H9 (cell line): ENCODE results near the gene SENP8. TPM values are rescaled to one million over a fixed set of nuclear protein-coding genes. Genes with fewer than 3 reads are reported as not detected.

Source experiments
- DNase-seq: peaks from one replicate; pipeline ENCODE4 v3.0.0-alpha.2; 2017
- H2AFZ ChIP-seq: one replicate; pipeline ENCODE4 v1.6.1; 2013; ENCODE audit warnings: mild to moderate bottlenecking, low read length, control low read depth, moderate library complexity
- H2AK5ac ChIP-seq: 2 replicates; pipeline ENCODE4 v1.6.1; 2013; ENCODE audit warnings: low read length, control low read depth, mixed read lengths; ENCODE audit not compliant: insufficient read length
- H2BK120ac ChIP-seq: one replicate; pipeline ENCODE4 v1.6.1; 2013; ENCODE audit warnings: low read depth, mild to moderate bottlenecking, low read length, control low read depth, inconsistent platforms; ENCODE audit not compliant: poor library complexity, severe bottlenecking
- H2BK12ac ChIP-seq: 2 replicates; pipeline ENCODE4 v1.6.1; 2013; ENCODE audit warnings: low read length, control low read depth, mixed read lengths, low read depth; ENCODE audit not compliant: insufficient read length
- H2BK15ac ChIP-seq: 2 replicates; pipeline ENCODE4 v1.6.1; 2013; ENCODE audit warnings: low read depth, low read length, control low read depth
- H2BK20ac ChIP-seq: one replicate; pipeline ENCODE4 v1.6.1; 2013; ENCODE audit warnings: low read depth, mild to moderate bottlenecking, low read length, control low read depth, inconsistent platforms; ENCODE audit not compliant: poor library complexity, severe bottlenecking
- H2BK5ac ChIP-seq: 2 replicates; pipeline ENCODE4 v1.6.1; 2013; ENCODE audit warnings: low read length, control low read depth, mixed read lengths; ENCODE audit not compliant: insufficient read length
- H3K14ac ChIP-seq: 2 replicates; pipeline ENCODE4 v1.6.1; 2013; ENCODE audit warnings: low read length, control low read depth; ENCODE audit not compliant: insufficient read depth
- H3K18ac ChIP-seq: 2 replicates; pipeline ENCODE4 v1.6.1; 2013; ENCODE audit warnings: low read depth, mild to moderate bottlenecking, mixed read lengths, low read length, control low read depth; ENCODE audit not compliant: insufficient read length
- H3K23ac ChIP-seq: 2 replicates; pipeline ENCODE4 v1.6.1; 2013; ENCODE audit warnings: low read length, control low read depth, mixed read lengths, low read depth; ENCODE audit not compliant: insufficient read length
- H3K23me2 ChIP-seq: 2 replicates; pipeline ENCODE4 v1.6.1; 2013; ENCODE audit warnings: low read depth, mild to moderate bottlenecking, mixed read lengths, low read length, control low read depth; ENCODE audit not compliant: insufficient read length, poor library complexity, severe bottlenecking
- H3K27ac ChIP-seq: 2 replicates; pipeline ENCODE4 v1.5.1; 2013; ENCODE audit warnings: low read length, control low read depth, mixed read lengths, low read depth; ENCODE audit not compliant: insufficient read length
- H3K27me3 ChIP-seq: 2 replicates; pipeline ENCODE4 v1.6.1; 2013; ENCODE audit warnings: low read length, control low read depth, inconsistent platforms; ENCODE audit not compliant: insufficient read depth
- H3K4ac ChIP-seq: 2 replicates; pipeline ENCODE4 v1.6.1; 2013; ENCODE audit warnings: low read depth, mild to moderate bottlenecking, control low read depth, inconsistent platforms, low read length, moderate library complexity
- H3K4me1 ChIP-seq: 2 replicates; pipeline ENCODE4 v1.6.1; 2013; ENCODE audit warnings: low read length, control low read depth, inconsistent platforms; ENCODE audit not compliant: insufficient read depth
- H3K4me2 ChIP-seq: 2 replicates; pipeline ENCODE4 v1.6.1; 2013; ENCODE audit warnings: low read length, control low read depth, mixed read lengths; ENCODE audit not compliant: insufficient read length, insufficient read depth
- H3K56ac ChIP-seq: 2 replicates; pipeline ENCODE4 v1.6.1; 2013; ENCODE audit warnings: low read depth, mild to moderate bottlenecking, mixed read lengths, low read length, control low read depth; ENCODE audit not compliant: insufficient read length
- H3K79me1 ChIP-seq: 2 replicates; pipeline ENCODE4 v1.6.1; 2013; ENCODE audit warnings: low read depth, mild to moderate bottlenecking, moderate library complexity, low read length, control low read depth, inconsistent platforms; ENCODE audit not compliant: insufficient read depth, poor library complexity, severe bottlenecking
- H3K79me2 ChIP-seq: 2 replicates; pipeline ENCODE4 v1.6.1; 2013; ENCODE audit warnings: low read length, control low read depth, inconsistent platforms; ENCODE audit not compliant: insufficient read depth
- H3K9ac ChIP-seq: 2 replicates; pipeline ENCODE4 v1.6.1; 2013; ENCODE audit warnings: low read length, control low read depth, mixed read lengths; ENCODE audit not compliant: insufficient read length; ENCODE audit errors: extremely low read depth
- H3K9me3 ChIP-seq: one replicate; pipeline ENCODE4 v1.6.1; 2013; ENCODE audit warnings: low read depth, low read length, inconsistent platforms; ENCODE audit not compliant: control insufficient read depth
- H3T11ph ChIP-seq: one replicate; pipeline ENCODE4 v1.6.1; 2013; ENCODE audit warnings: mild to moderate bottlenecking, low read length, control low read depth, inconsistent platforms
- H4K20me1 ChIP-seq: one replicate; pipeline ENCODE4 v1.6.1; 2013; ENCODE audit not compliant: control insufficient read depth, insufficient read length, insufficient read depth
- H4K5ac ChIP-seq: 2 replicates; pipeline ENCODE4 v1.6.1; 2013; ENCODE audit warnings: low read depth, mild to moderate bottlenecking, mixed read lengths, low read length, control low read depth; ENCODE audit not compliant: insufficient read length
- H4K8ac ChIP-seq: replicated peaks from 2 replicates; pipeline ENCODE4 v1.6.1; 2013; ENCODE audit warnings: low read length, control low read depth, mixed read lengths, low read depth; ENCODE audit not compliant: insufficient read length
- H4K91ac ChIP-seq: 2 replicates; pipeline ENCODE4 v1.6.1; 2013; ENCODE audit warnings: low read depth, mild to moderate bottlenecking, moderate library complexity, mixed read lengths, low read length, control low read depth; ENCODE audit not compliant: insufficient read length
- H3K27ac Mint-ChIP-seq, 3 experiments: 2 replicates in 2 of 3; 3 replicates in 1 of 3; pipeline ENCODE4 v1.8.0; 2020 to 2021; ENCODE audit warnings: mixed read lengths in 3 of 3, mild to moderate bottlenecking in 1 of 3, moderate library complexity in 1 of 3
- H3K27me3 Mint-ChIP-seq: 2 replicates; pipeline ENCODE4 v1.8.0; 2021; ENCODE audit warnings: low read depth, mild to moderate bottlenecking, moderate library complexity, mixed read lengths
- H3K36me3 Mint-ChIP-seq, 3 experiments: 2 replicates in 2 of 3; 3 replicates in 1 of 3; pipeline ENCODE4 v1.8.0; 2020 to 2021; ENCODE audit warnings: low read depth in 3 of 3, mixed read lengths in 3 of 3; ENCODE audit not compliant: insufficient read depth in 1 of 3
- H3K4me1 Mint-ChIP-seq, 2 experiments: 2 replicates each; pipeline ENCODE4 v1.8.0; 2020; ENCODE audit warnings: mixed read lengths in 2 of 2
- H3K4me3 Mint-ChIP-seq, 2 experiments: 2 replicates in 1 of 2; 3 replicates in 1 of 2; pipeline ENCODE4 v1.8.0; 2020 to 2021; ENCODE audit warnings: mild to moderate bottlenecking in 2 of 2, mixed read lengths in 2 of 2, moderate library complexity in 1 of 2
- H3K9me3 Mint-ChIP-seq, 2 experiments: 2 replicates in 1 of 2; 3 replicates in 1 of 2; pipeline ENCODE4 v1.8.0; 2020; ENCODE audit warnings: mild to moderate bottlenecking in 2 of 2, mixed read lengths in 2 of 2, moderate library complexity in 1 of 2
- WGBS: extraction: QIAGEN DNeasy Blood & Tissue Kit; methylation state at CpG from one replicate; pipeline ENCODE4 v1.1.7; 2013; ENCODE audit warnings: missing lambda C conversion rate, low lambda C conversion rate, mixed read lengths; ENCODE audit not compliant: insufficient read length; ENCODE audit errors: extremely low coverage; 5-methylcytosine and 5-hydroxymethylcytosine counted together
- total RNA-seq: library from RNA; stranded (reverse); gene quantifications from 2 replicates; pipeline ENCODE4 v1.2.1, GENCODE V29; 2021
- TF ChIP-seq, protein P1 (sequence below): fragments of 200-600 bp; sonication (generic); conservative IDR thresholded peaks from 3 replicates; pipeline ENCODE4 v1.8.0; 2021; ENCODE audit warnings: antibody characterized with exemption, mild to moderate bottlenecking

The SENP8 gene
- total RNA-seq, 1 experiment from 2014 or later: 4.8 TPM

DNA sequence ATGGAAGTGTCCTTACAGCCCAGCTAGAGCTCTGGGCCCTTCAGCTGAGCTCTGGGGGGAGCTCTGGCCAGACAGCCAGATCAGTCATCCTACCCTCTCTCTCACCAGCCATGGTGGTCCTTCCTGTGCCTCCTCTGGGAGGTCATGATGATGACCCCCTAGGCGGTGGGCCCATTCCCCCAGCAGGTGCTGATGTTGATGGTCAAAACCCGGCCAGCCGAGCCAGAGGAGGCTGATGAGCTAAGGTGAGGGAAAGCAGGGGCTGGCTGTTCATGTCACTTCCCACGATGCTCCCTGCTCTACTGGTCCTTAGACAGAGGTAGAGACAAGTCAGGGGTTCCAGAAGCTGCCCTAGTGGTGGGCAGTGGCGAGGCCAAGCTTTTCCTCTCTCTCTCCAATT is 44.4 kb downstream of the SENP8 start:
- TF ChIP-seq, protein P1, sequence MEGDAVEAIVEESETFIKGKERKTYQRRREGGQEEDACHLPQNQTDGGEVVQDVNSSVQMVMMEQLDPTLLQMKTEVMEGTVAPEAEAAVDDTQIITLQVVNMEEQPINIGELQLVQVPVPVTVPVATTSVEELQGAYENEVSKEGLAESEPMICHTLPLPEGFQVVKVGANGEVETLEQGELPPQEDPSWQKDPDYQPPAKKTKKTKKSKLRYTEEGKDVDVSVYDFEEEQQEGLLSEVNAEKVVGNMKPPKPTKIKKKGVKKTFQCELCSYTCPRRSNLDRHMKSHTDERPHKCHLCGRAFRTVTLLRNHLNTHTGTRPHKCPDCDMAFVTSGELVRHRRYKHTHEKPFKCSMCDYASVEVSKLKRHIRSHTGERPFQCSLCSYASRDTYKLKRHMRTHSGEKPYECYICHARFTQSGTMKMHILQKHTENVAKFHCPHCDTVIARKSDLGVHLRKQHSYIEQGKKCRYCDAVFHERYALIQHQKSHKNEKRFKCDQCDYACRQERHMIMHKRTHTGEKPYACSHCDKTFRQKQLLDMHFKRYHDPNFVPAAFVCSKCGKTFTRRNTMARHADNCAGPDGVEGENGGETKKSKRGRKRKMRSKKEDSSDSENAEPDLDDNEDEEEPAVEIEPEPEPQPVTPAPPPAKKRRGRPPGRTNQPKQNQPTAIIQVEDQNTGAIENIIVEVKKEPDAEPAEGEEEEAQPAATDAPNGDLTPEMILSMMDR: peak; percentile 28; the same call in 1 of the 3 replicates
- no CpG with 5 or more reads among the region's 5 CpGs for WGBS

More for the DNA sequence above, 44.4 kb downstream of the SENP8 start:
- Histone ChIP-seq H2BK120ac (no peak overlapping the region), H3K23me2 (no peaks in the 10 kb centered on the region), H3T11ph (no peak overlapping the region), H3K14ac (no peak overlapping the region), H3K56ac (no peak overlapping the region), H2BK15ac (no peak overlapping the region), H3K79me2 (no peaks in the 10 kb centered on the region), H3K4me1 (no peaks in the 10 kb centered on the region), H2AK5ac (no peak overlapping the region), H3K9ac (no peak overlapping the region), H3K4me2 (no peak overlapping the region), H2BK5ac (no peak overlapping the region), H2BK12ac (no peak overlapping the region), H2BK20ac (no peak overlapping the region), H4K20me1 (no peaks in the 10 kb centered on the region), H4K5ac (no peak overlapping the region), H3K79me1 (no peaks in the 10 kb centered on the region), H3K23ac (no peak overlapping the region), H4K8ac (no peak overlapping the region), H3K18ac (no peak overlapping the region), H3K4ac (no peak overlapping the region), H3K27me3 (no peaks in the 10 kb centered on the region), H2AFZ (no peak overlapping the region), H3K9me3 (no peaks in the 10 kb centered on the region), H3K27ac (no peak overlapping the region), H4K91ac (no peak overlapping the region)
- Mint-ChIP-seq H3K36me3 (peaks cover 0 to 2% (median 0%) of the 10 kb centered on the region in 3 experiments; a peak in 1 of 7 replicates), H3K4me3 (no peak overlapping the region), H3K9me3 (no peaks in the 10 kb centered on the region; a peak in 1 of 5 replicates), H3K4me1 (peaks cover 6 to 7% of the 10 kb centered on the region in 2 experiments; a peak in 3 of 4 replicates), H3K27me3 (no peaks in the 10 kb centered on the region; the same call in 1 of the 2 replicates), H3K27ac (no peak overlapping the region)
- no peak for DNase-seq
